Mesenchymal stem cell (in vitro differentiated cells and primary cell): ENCODE data around the gene CCDC172.

ENCODE experiments used
- DNase-seq: peaks from one replicate; pipeline ENCODE4 v3.0.0-alpha.2; 2013
- H2AFZ ChIP-seq: one replicate; pipeline ENCODE4 v1.6.1; 2013; ENCODE audit warnings: low read depth, mild to moderate bottlenecking, control low read depth, inconsistent platforms, low read length, moderate library complexity
- H2AK5ac ChIP-seq: 2 replicates; pipeline ENCODE4 v1.6.1; 2013; ENCODE audit warnings: low read length, moderate library complexity, mild to moderate bottlenecking, inconsistent platforms; ENCODE audit not compliant: severe bottlenecking
- H2BK120ac ChIP-seq: one replicate; pipeline ENCODE4 v1.6.1; 2013; ENCODE audit warnings: low read depth, mild to moderate bottlenecking, inconsistent platforms, low read length, moderate library complexity
- H2BK12ac ChIP-seq, 2 experiments: one replicate each; pipeline ENCODE4 v1.6.1; 2013; ENCODE audit warnings: inconsistent platforms in 2 of 2, low read length in 2 of 2, mild to moderate bottlenecking in 2 of 2, moderate library complexity in 2 of 2, control low read depth in 1 of 2
- H2BK15ac ChIP-seq: one replicate; pipeline ENCODE4 v1.6.1; 2013; ENCODE audit warnings: mild to moderate bottlenecking, low read depth, inconsistent platforms; ENCODE audit not compliant: poor library complexity, severe bottlenecking
- H2BK5ac ChIP-seq: 2 replicates; pipeline ENCODE4 v1.6.1; 2013; ENCODE audit warnings: low read depth, mild to moderate bottlenecking, low read length, control low read depth, inconsistent platforms; ENCODE audit not compliant: poor library complexity, severe bottlenecking
- H3K14ac ChIP-seq, 2 experiments: one replicate each; pipeline ENCODE4 v1.6.1; 2013; ENCODE audit warnings: inconsistent platforms in 2 of 2, low read length in 2 of 2, control low read depth in 1 of 2, mild to moderate bottlenecking in 1 of 2, moderate library complexity in 1 of 2
- H3K18ac ChIP-seq, 2 experiments: one replicate each; pipeline ENCODE4 v1.6.1; 2013; ENCODE audit warnings: inconsistent platforms in 2 of 2, low read length in 2 of 2, control low read depth in 1 of 2, low read depth in 1 of 2, mild to moderate bottlenecking in 1 of 2
- H3K23ac ChIP-seq, 2 experiments: one replicate each; pipeline ENCODE4 v1.6.1; 2013; ENCODE audit warnings: inconsistent platforms in 2 of 2, low read length in 2 of 2, mild to moderate bottlenecking in 2 of 2, moderate library complexity in 2 of 2, control low read depth in 1 of 2
- H3K27ac ChIP-seq: 2 replicates; pipeline ENCODE4 v1.5.1; 2013; ENCODE audit warnings: mild to moderate bottlenecking, moderate library complexity, low read length, control low read depth, inconsistent platforms; ENCODE audit not compliant: poor library complexity, severe bottlenecking
- H3K27me3 ChIP-seq, 2 experiments: 2 replicates each; pipeline versions ENCODE4 v1.6.1 to v1.7.0; 2013; ENCODE audit warnings: low read length in 2 of 2, mild to moderate bottlenecking in 2 of 2, moderate library complexity in 2 of 2, control low read depth in 1 of 2, inconsistent platforms in 1 of 2; ENCODE audit not compliant: control insufficient read depth in 1 of 2, insufficient read depth in 1 of 2
- H3K36me3 ChIP-seq, 2 experiments: 2 replicates each; pipeline versions ENCODE4 v1.6.1 to v1.7.0; 2013; ENCODE audit warnings: low read length in 2 of 2, control low read depth in 1 of 2, inconsistent platforms in 1 of 2, low read depth in 1 of 2, mild to moderate bottlenecking in 1 of 2; ENCODE audit not compliant: insufficient read depth in 2 of 2, control insufficient read depth in 1 of 2
- H3K4ac ChIP-seq, 2 experiments: one replicate each; pipeline ENCODE4 v1.6.1; 2013; ENCODE audit warnings: inconsistent platforms in 2 of 2, low read length in 2 of 2, mild to moderate bottlenecking in 2 of 2, moderate library complexity in 2 of 2, control low read depth in 1 of 2, low read depth in 1 of 2
- H3K4me1 ChIP-seq: 2 replicates; pipeline ENCODE4 v1.6.1; 2013; ENCODE audit warnings: low read depth, low read length, control low read depth; ENCODE audit not compliant: control insufficient read depth, insufficient read depth
- H3K4me2 ChIP-seq: 2 replicates; pipeline ENCODE4 v1.6.1; 2013; ENCODE audit warnings: low read length, mild to moderate bottlenecking, inconsistent platforms; ENCODE audit not compliant: poor library complexity, severe bottlenecking
- H3K4me3 ChIP-seq, 2 experiments: 2 replicates each; pipeline versions ENCODE4 v1.5.1 to v1.7.0; 2013; ENCODE audit warnings: low read length in 2 of 2, mild to moderate bottlenecking in 2 of 2, control low read depth in 1 of 2, low read depth in 1 of 2; ENCODE audit not compliant: insufficient read depth in 1 of 2
- H3K79me1 ChIP-seq: replicated peaks from 2 replicates; pipeline ENCODE4 v1.6.1; 2013; ENCODE audit warnings: mild to moderate bottlenecking, control low read depth, low read length, inconsistent platforms; ENCODE audit not compliant: poor library complexity, severe bottlenecking
- H3K9ac ChIP-seq: 2 replicates; pipeline ENCODE4 v1.7.0; 2013; ENCODE audit warnings: mild to moderate bottlenecking, low read length, moderate library complexity
- H3K9me3 ChIP-seq: 2 replicates; pipeline ENCODE4 v1.7.0; 2013; ENCODE audit warnings: mild to moderate bottlenecking, low read length; ENCODE audit not compliant: control insufficient read depth
- H4K8ac ChIP-seq: one replicate; pipeline ENCODE4 v1.6.1; 2013; ENCODE audit warnings: inconsistent platforms, mild to moderate bottlenecking, low read length, moderate library complexity
- H4K91ac ChIP-seq: one replicate; pipeline ENCODE4 v1.6.1; 2013; ENCODE audit warnings: mild to moderate bottlenecking, low read length, inconsistent platforms
- WGBS: methylation state at CpG from one replicate; pipeline ENCODE4 v1.1.7; 2013; ENCODE audit warnings: mixed read lengths; 5-methylcytosine and 5-hydroxymethylcytosine counted together

The CCDC172 gene

DNA sequence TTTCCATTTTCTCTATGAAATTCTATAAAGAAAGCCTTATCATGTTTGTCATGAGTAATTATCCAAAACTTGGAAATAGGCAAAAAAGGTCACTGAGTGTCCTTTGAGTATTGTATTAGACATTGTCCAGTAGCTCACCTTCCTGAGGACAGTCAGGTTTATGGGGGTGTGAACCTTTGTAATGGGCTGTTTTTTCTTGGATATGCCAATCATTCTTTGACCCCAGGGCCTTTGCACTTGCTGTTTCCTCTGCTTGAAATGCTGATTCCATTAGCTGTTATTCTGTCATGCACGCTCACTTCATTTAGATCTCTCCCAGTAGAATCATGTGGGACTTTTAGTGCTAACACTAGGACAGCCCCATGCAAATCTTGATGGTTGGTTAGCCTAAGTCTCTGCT lies 4.9 kb downstream of the CCDC172 start:
- no peak overlapping the region for H3K27ac ChIP-seq
- H2BK15ac ChIP-seq = no peak overlapping the region
- no peaks in the 10 kb centered on the region for H3K27me3 ChIP-seq
- H3K9me3 ChIP-seq = no peaks in the 10 kb centered on the region
- no peak overlapping the region for H3K4me3 ChIP-seq
- H2AK5ac ChIP-seq = no peak overlapping the region
- no peak overlapping the region for H4K8ac ChIP-seq
- no peak overlapping the region for H3K9ac ChIP-seq
- no peaks in the 10 kb centered on the region for H3K36me3 ChIP-seq
- no peak overlapping the region for H3K4ac ChIP-seq
- H3K14ac ChIP-seq = no peak overlapping the region
- H4K91ac ChIP-seq = no peak overlapping the region
- H2BK5ac ChIP-seq = no peak overlapping the region
- DNase-seq = no peak
- H2AFZ ChIP-seq = no peak overlapping the region
- no peak overlapping the region for H3K18ac ChIP-seq
- H3K4me1 ChIP-seq = no peaks in the 10 kb centered on the region
- no peak overlapping the region for H2BK12ac ChIP-seq
- no peaks in the 10 kb centered on the region for H3K79me1 ChIP-seq
- H2BK120ac ChIP-seq = no peak overlapping the region
- 85% methylated on average over 1 of the region's 1 CpG for WGBS
- H3K23ac ChIP-seq = no peak overlapping the region
- no peak overlapping the region for H3K4me2 ChIP-seq

GRCh38 chr10:116331815-116332214 lies 7.6 kb downstream of the CCDC172 start:
- H3K14ac ChIP-seq = no peak overlapping the region
- H3K23ac ChIP-seq = no peak overlapping the region
- no peaks in the 10 kb centered on the region for H3K9me3 ChIP-seq
- H3K18ac ChIP-seq = no peak overlapping the region
- no peak overlapping the region for H3K4me2 ChIP-seq
- H2AFZ ChIP-seq = no peak overlapping the region
- H2BK5ac ChIP-seq = no peak overlapping the region
- H2BK120ac ChIP-seq = no peak overlapping the region
- no peak overlapping the region for H3K4me3 ChIP-seq
- no peak for DNase-seq
- no peaks in the 10 kb centered on the region for H3K36me3 ChIP-seq
- WGBS = 94% methylated on average over 2 of the region's 2 CpGs
- H3K27ac ChIP-seq = no peak overlapping the region
- H3K9ac ChIP-seq = no peak overlapping the region
- no peak overlapping the region for H4K8ac ChIP-seq
- no peaks in the 10 kb centered on the region for H3K79me1 ChIP-seq
- H3K4ac ChIP-seq = no peak overlapping the region
- no peak overlapping the region for H4K91ac ChIP-seq
- no peak overlapping the region for H2BK15ac ChIP-seq
- H3K4me1 ChIP-seq = no peaks in the 10 kb centered on the region
- H2BK12ac ChIP-seq = no peak overlapping the region
- H3K27me3 ChIP-seq = no peaks in the 10 kb centered on the region
- H2AK5ac ChIP-seq = no peak overlapping the region

GRCh38 chr10:116336866-116337265 lies 12.6 kb downstream of the CCDC172 start:
- Histone ChIP-seq H2BK5ac (no peak overlapping the region), H3K27me3 (no peaks in the 10 kb centered on the region), H3K9ac (no peak overlapping the region), H2BK15ac (no peak overlapping the region), H3K18ac (no peak overlapping the region), H4K8ac (no peak overlapping the region), H3K27ac (no peak overlapping the region), H3K79me1 (no peaks in the 10 kb centered on the region), H3K14ac (no peak overlapping the region), H3K4me1 (no peaks in the 10 kb centered on the region), H2BK12ac (no peak overlapping the region), H3K36me3 (no peaks in the 10 kb centered on the region), H3K4me3 (no peak overlapping the region), H2AK5ac (no peak overlapping the region), H4K91ac (no peak overlapping the region), H3K4ac (no peak overlapping the region), H3K9me3 (no peaks in the 10 kb centered on the region), H3K23ac (no peak overlapping the region), H2BK120ac (no peak overlapping the region), H2AFZ (no peak overlapping the region), H3K4me2 (no peak overlapping the region)
- DNase-seq = no peak
- 93% methylated on average over 2 of the region's 2 CpGs for WGBS

DNA sequence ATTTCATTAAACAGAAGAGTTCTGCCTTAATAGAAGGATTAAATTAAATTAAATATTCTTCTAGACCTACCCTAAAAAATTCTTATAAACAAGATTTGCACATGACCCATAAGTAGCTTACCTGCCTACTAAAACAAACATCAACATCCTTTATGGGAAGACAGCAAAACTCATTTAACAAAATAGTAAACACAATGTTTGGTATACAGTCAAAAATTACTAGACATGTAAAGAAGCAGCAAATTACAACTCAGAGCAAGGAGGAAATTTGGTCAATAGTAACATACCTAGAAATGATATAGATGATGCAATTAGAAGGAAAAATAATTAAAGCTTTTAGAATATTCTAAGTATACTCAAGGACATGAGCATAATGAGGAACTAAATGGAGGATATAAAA lies 27.9 kb downstream of the CCDC172 start:
- no peak overlapping the region for H3K14ac ChIP-seq
- H3K36me3 ChIP-seq = no peaks in the 10 kb centered on the region
- no peak for DNase-seq
- no peak overlapping the region for H3K18ac ChIP-seq
- no peak overlapping the region for H3K9ac ChIP-seq
- no peak overlapping the region for H2BK15ac ChIP-seq
- H2BK12ac ChIP-seq = no peak overlapping the region
- no peak overlapping the region for H3K4me3 ChIP-seq
- H4K91ac ChIP-seq = no peak overlapping the region
- no peaks in the 10 kb centered on the region for H3K4me1 ChIP-seq
- no peaks in the 10 kb centered on the region for H3K27me3 ChIP-seq
- no peak overlapping the region for H2AFZ ChIP-seq
- H3K23ac ChIP-seq = no peak overlapping the region
- H4K8ac ChIP-seq = no peak overlapping the region
- no peak overlapping the region for H3K27ac ChIP-seq
- no peak overlapping the region for H3K4me2 ChIP-seq
- no peak overlapping the region for H2AK5ac ChIP-seq
- no peak overlapping the region for H3K4ac ChIP-seq
- no peaks in the 10 kb centered on the region for H3K79me1 ChIP-seq
- peaks cover 6% of the 10 kb centered on the region for H3K9me3 ChIP-seq
- H2BK120ac ChIP-seq = no peak overlapping the region
- H2BK5ac ChIP-seq = no peak overlapping the region
